Right lobe of liver (tissue), 4 donors: ENCODE data around the gene FBXO27.

Experiments used
- CTCF ChIP-seq, 4 donors: fragments of 200-600 bp in 3 of 4; fragments of 450-650 bp in 1 of 4; IDR thresholded peaks; one replicate each; pipeline versions ENCODE4 v1.5.1 to v1.8.0; 2016 to 2022; ENCODE audit warnings: antibody characterized with exemption in 4 of 4, mild to moderate bottlenecking in 2 of 4
- POLR2A ChIP-seq: fragments of 450-650 bp; IDR thresholded peaks from one replicate; pipeline ENCODE4 v1.6.1; 2017; ENCODE audit warnings: antibody characterized with exemption, mild to moderate bottlenecking
- donor health status: DM: no; HTN: no; CAD: no.
- donor health status: DM: no; HTN: no; CAD: no.
- donor health status: DM: no; HTN: yes; CAD: no.

- TF ChIP-seq CTCF (IDR thresholded peaks at IDR 0.05): no peak
- no peak for TF ChIP-seq POLR2A
Measured at GRCh38 chr19:39052846-39053245, 20.5 kb upstream of the FBXO27 start.
